GM12878 (cell line): ENCODE data around the gene FCRL6. TPM values are rescaled to one million over a fixed set of nuclear protein-coding genes. Genes with fewer than 3 reads are reported as not detected.
A peak's percentile ranks its signal among the peaks of the same experiment; 100 is the strongest.

Experiments used
- ATAC-seq: fragments of 200-7000 bp; cut with Tn5 transposase; 3 replicates; pipeline ENCODE4 v1.9.1; 2020; ENCODE audit warnings: mild to moderate bottlenecking, moderate library complexity
- BruUV-seq: library from RNA; stranded (reverse); fragments of 400-500 nt; replicated peaks from 2 replicates; lab custom pipeline; 2021; lab: Mats Ljungman, UMichigan
- CTCF ChIA-PET: fragments of 300-600 bp; sonication (Branson Sonifier 250); formaldehyde crosslinking; extraction: SDS; loops from one replicate; lab custom pipeline; 2021; ENCODE audit warnings: inconsistent platforms; lab: Yijun Ruan, JAX
- POLR2A ChIA-PET: fragments of 350-600 bp; formaldehyde crosslinking; extraction: SDS; loops from one replicate; lab custom pipeline; 2021; ENCODE audit warnings: inconsistent platforms; lab: Charles Lee
- RAD21 ChIA-PET: fragments of 300-600 bp; sonication (Branson Sonifier 250); formaldehyde crosslinking; loops from one replicate; lab custom pipeline; 2023; ENCODE audit warnings: antibody characterized with exemption; ENCODE audit not compliant: unreplicated experiment; lab: Charles Lee
- SMC1A ChIA-PET: fragments of 300-600 bp; sonication (Branson Sonifier 250); formaldehyde crosslinking; loops from one replicate; lab custom pipeline; 2023; ENCODE audit not compliant: unreplicated experiment, uncharacterized antibody; lab: Charles Lee
- DNase-seq: peaks from one replicate; pipeline ENCODE4 v3.0.0-alpha.2; 2011; ENCODE audit warnings: low read depth, low spot score
- FAIRE-seq: peaks from 3 replicates; lab custom pipeline; 2011; peaks lifted over from hg19 to GRCh38; lab: Jason Lieb, UNC
- H2AFZ ChIP-seq: 2 replicates; pipeline ENCODE4 v1.6.0; 2011; ENCODE audit warnings: low read depth, low read length, control low read depth; ENCODE audit not compliant: control insufficient read depth
- H3K27ac ChIP-seq: 2 replicates; pipeline ENCODE4 v1.5.1; 2011; ENCODE audit warnings: control low read depth; ENCODE audit not compliant: control insufficient read depth, insufficient read depth
- H3K27me3 ChIP-seq, 2 experiments: replicated peaks in 1 of 2; 2 replicates each; pipeline versions ENCODE4 v1.6.0 to v1.6.1; 2011; ENCODE audit warnings: low read length in 1 of 2; ENCODE audit not compliant: control insufficient read depth in 2 of 2, insufficient read depth in 2 of 2
- H3K36me3 ChIP-seq, 2 experiments: 2 replicates each; pipeline ENCODE4 v1.5.1; 2011; ENCODE audit warnings: low read length in 1 of 2; ENCODE audit not compliant: control insufficient read depth in 2 of 2, insufficient read depth in 2 of 2
- H3K4me1 ChIP-seq: 2 replicates; pipeline ENCODE4 v1.6.1; 2011; ENCODE audit warnings: mild to moderate bottlenecking, low read length, moderate library complexity, mixed read lengths; ENCODE audit not compliant: control insufficient read depth, insufficient read depth
- H3K4me2 ChIP-seq: 2 replicates; pipeline ENCODE4 v1.6.0; 2011; ENCODE audit warnings: control low read depth; ENCODE audit not compliant: control insufficient read depth, insufficient read depth
- H3K4me3 ChIP-seq: fragments of 200-600 bp; sonication (generic); 2 replicates; pipeline ENCODE4 v1.5.1; 2016
- H3K79me2 ChIP-seq: 2 replicates; pipeline ENCODE4 v1.6.0; 2011; ENCODE audit warnings: low read length; ENCODE audit not compliant: control insufficient read depth, insufficient read depth
- H3K9ac ChIP-seq: 2 replicates; pipeline ENCODE4 v1.8.0; 2011; ENCODE audit warnings: low read length, control low read depth, mixed read lengths; ENCODE audit not compliant: control insufficient read depth, insufficient read depth
- H3K9me3 ChIP-seq: replicated peaks from 3 replicates; pipeline ENCODE4 v1.5.1; 2011; ENCODE audit warnings: mild to moderate bottlenecking, low read length; ENCODE audit not compliant: control insufficient read depth, insufficient read depth
- H4K20me1 ChIP-seq: 2 replicates; pipeline ENCODE4 v1.6.0; 2011; ENCODE audit not compliant: control insufficient read depth, insufficient read depth
- CTCF ChIP-seq, 3 experiments: IDR thresholded peaks in 2 of 3; conservative IDR thresholded peaks in 1 of 3; 2 replicates each; pipeline ENCODE4 v1.5.1; 2011; ENCODE audit warnings: low read depth in 3 of 3, low read length in 3 of 3, mild to moderate bottlenecking in 3 of 3, control low read depth in 2 of 3, moderate library complexity in 2 of 3, inconsistent platforms in 1 of 3, mixed read lengths in 1 of 3; ENCODE audit not compliant: control insufficient read depth in 2 of 3, insufficient read depth in 1 of 3; ENCODE audit errors: extremely low read depth in 1 of 3
- RCOR1 ChIP-seq: conservative IDR thresholded peaks from 2 replicates; pipeline ENCODE4 v1.6.1; 2012; ENCODE audit warnings: low read depth, low read length, improper control_type of control experiment
- WGBS: methylation state at CpG from one replicate; pipeline ENCODE4 v1.1.6; 2016; ENCODE audit warnings: low lambda C conversion rate; ENCODE audit not compliant: insufficient replicate concordance, insufficient coverage; ENCODE audit errors: missing lambda C conversion rate; 5-methylcytosine and 5-hydroxymethylcytosine counted together
- in situ Hi-C: fragments of 300-500 bp; cut with MboI; formaldehyde crosslinking; loops from 9 replicates; pipeline ENCODE4 v1.14.3; 2018; ENCODE audit warnings: mixed read lengths
- intact Hi-C: fragments of 100-400 bp; cut with micrococcal nuclease; formaldehyde crosslinking; loops from one replicate; pipeline ENCODE4 v1.14.2; 2022; ENCODE audit not compliant: unreplicated experiment
- polyA plus RNA-seq, 11 experiments: library from polyadenylated mRNA; depleted of rRNA in 4 of 11; unstranded in 6 of 11; stranded (reverse) in 5 of 11; fragments of >200 nt; fragmentation: Nextera tagmentation in 4 of 11; fragmentation: Illumina TruSeq in 1 of 11; extraction: Ambion mirVana in 4 of 11; extraction: Trizol in 1 of 11; gene quantifications; 1 replicate in 1 of 11; 2 replicates in 10 of 11; pipeline versions ENCODE4 v1.2.1 to v1.2.3, GENCODE V29; 2011 to 2016; ENCODE audit warnings: inconsistent platforms in 2 of 11, missing spikeins in 2 of 11, low read depth in 1 of 11
- total RNA-seq, 4 experiments: library from RNA; depleted of rRNA in 3 of 4; stranded (reverse); fragments of >200 nt in 3 of 4; fragmentation: Illumina TruSeq in 1 of 4; extraction: Trizol in 1 of 4; gene quantifications; 2 replicates each; pipeline versions ENCODE4 v1.2.1 to v1.2.3, GENCODE V29; 2013 to 2021

The FCRL6 gene
- total and polyA plus RNA-seq, 10 of the 15 experiments (the other 5 are each of a cell fraction or from before 2014, with no cell fraction given): 0.04 to 0.16 (median 0.11) TPM; not detected in 7

- no peak for DNase-seq
- no peaks in the 10 kb centered on the region for H3K9me3 ChIP-seq
- no peak for TF ChIP-seq RCOR1
- TF ChIP-seq CTCF (IDR thresholded peaks at IDR 0.05 in 2 of 3, conservative IDR thresholded peaks at IDR 0.05 in 1 of 3; ENCODE audit: control insufficient read depth in 2 of 3, extremely low read depth in 1 of 3, insufficient read depth in 1 of 3, low read depth in 3 of 3, low read length in 3 of 3): peak in 1 of 3 experiments; percentile 7; a peak in 1 of 6 replicates
- TF ChIP-seq, all 136 proteins: peak for 1
- H3K36me3 ChIP-seq: no peaks in the 10 kb centered on the region
- no peak overlapping the region for H2AFZ ChIP-seq
- ATAC-seq (no peak), FAIRE-seq (no peak)
- ChIA-PET RAD21 (no interaction called here), POLR2A (no interaction called here), CTCF (interaction anchor here (0.9 to 2.5 kb wide), 3 partner anchors 11 to 54 kb away, joined by 3 to 13 read pairs (median 5); no protein-coding TSS in a partner anchor), SMC1A (interaction anchor here (1.1 kb wide), 1 partner anchor 25 kb away, joined by 3 read pairs; no protein-coding TSS in a partner anchor)
- no peak overlapping the region for H3K9ac ChIP-seq
- intact Hi-C loops: no loop called here
- no TSS peak for BruUV-seq
- no peaks in the 10 kb centered on the region for H4K20me1 ChIP-seq
- in situ Hi-C loops: no loop called here
- no peak overlapping the region for H3K4me3 ChIP-seq
- no peaks in the 10 kb centered on the region for H3K4me1 ChIP-seq
- H3K4me2 ChIP-seq: no peak overlapping the region
- no peaks in the 10 kb centered on the region for H3K79me2 ChIP-seq
- peaks cover 2 to 8% of the 10 kb centered on the region in 2 experiments; a peak in 3 of 4 replicates for H3K27me3 ChIP-seq
- no peak overlapping the region for H3K27ac ChIP-seq
- 29% methylated on average over 1 of the region's 1 CpG for WGBS
Observed at GRCh38 chr1:159851407-159851806, 49.2 kb downstream of the FCRL6 start.
